Measurements from ENCODE around the gene MSLN.

MSLN gene

DNA sequence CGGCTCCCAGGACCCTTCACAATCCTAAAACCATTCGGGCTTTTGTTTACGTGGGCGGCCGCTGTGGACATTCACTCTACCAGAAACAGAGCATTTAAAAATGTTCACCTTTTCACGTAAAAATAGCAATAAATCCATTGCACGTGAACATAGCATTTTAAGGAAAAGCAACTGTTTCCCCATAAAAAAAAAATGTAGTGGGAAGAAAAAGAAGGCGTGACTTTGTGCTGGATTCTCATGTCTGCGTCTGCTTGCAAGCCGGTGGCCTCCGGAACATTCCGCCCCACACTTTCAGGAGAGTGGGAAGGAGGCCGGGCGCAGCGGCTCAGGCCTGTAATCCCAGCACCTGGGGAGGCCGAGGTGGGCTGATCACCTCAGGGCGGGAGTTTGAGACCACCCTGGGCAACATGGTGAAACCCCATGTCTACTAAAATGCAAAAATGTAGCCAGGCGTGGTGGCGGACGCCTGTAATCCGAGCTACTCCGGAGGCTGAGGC is 53.4 kb downstream of the MSLN start:
- DNase-seq: no peak

DNA sequence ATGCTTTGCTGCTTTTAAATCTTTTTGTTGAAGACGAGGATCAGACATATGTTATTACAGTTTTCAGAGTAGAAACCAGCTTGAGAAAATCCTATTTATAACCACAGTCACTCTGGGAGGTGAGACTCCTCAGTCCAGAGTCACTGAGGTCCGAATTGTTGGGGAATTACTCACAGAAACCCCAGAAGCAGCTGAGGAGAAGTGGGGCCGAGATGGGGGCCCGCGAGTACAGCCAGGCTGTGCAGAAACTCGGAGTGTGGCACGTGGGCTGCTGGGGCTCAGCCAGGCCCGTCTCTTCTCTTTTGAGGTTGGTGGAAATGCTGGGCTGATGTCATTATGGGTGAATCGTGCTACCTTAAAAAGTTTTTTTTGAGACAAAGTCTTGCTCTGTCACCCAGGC is 54.4 kb downstream of the MSLN start:
- DNase-seq: no peak

- no peak for DNase-seq
These were observed 55.3 kb downstream of the MSLN start for GRCh38 chr16:815861-816260.

DNA sequence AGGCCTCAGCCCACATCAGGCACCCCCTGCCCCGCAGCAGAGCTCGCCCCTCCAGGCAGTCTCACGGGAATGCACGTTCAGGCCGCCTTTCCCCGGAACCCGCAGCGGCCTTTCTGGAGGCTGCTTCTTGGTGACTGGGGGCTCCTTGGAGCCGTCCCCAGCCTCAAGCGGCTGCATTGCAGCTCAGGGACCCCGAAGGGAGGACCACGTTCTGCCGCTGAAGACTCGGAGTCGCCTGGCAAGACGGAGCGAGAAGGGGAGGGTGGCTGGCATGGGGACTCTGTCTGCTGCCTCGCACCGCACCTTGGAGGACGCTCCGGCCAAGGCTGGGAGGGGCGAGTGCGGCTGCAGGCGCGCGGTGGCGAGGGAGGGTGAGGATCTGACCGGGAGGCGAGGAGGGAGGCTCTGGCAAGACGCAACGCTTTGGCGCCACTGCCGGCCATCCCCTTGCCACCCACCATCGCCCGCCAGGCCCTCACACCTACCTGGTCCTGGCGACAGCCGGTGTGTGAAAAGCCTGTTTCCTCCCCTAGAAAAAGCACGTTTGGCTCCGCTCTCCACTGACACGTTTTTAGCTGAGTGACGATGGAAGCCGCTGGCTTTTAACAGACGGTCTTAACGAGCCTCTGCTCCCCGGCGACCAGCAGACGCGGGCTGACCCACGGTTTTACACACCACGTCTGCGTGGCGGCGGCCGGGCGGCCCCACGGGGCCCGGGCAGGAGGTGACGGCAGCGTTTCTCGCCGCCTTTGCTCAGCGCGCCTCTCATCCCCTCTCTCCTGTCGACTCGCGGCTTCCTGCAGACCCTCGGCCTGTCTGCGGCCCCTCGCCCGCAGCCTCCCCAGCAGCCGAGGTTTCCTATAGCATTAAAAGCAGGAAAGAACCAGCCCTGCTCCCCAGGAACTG is 56.7 kb downstream of the MSLN start:
- no peak for DNase-seq

- no peak for DNase-seq
These were observed 57.6 kb downstream of the MSLN start for GRCh38 chr16:818132-818531.
